Trophoblast cell (in vitro differentiated cells and primary cell): ENCODE results near the gene SLC28A3.
"Not testable (repeated sequence)": the region's sequence is repeated elsewhere in the genome, so short reads cannot be mapped to it uniquely, and the experiment has no call there.

ENCODE experiments used
- DNase-seq, 2 donors: peaks; one replicate each; pipeline ENCODE4 v3.0.0-alpha.2; 2016
- H2AFZ ChIP-seq: 2 replicates; pipeline ENCODE4 v1.6.1; 2013; ENCODE audit warnings: low read length, moderate library complexity, mild to moderate bottlenecking; ENCODE audit not compliant: insufficient read depth, poor library complexity
- H2AK5ac ChIP-seq: 2 replicates; pipeline ENCODE4 v1.6.1; 2013; ENCODE audit warnings: mild to moderate bottlenecking, low read length
- H2BK120ac ChIP-seq: 2 replicates; pipeline ENCODE4 v1.6.1; 2013; ENCODE audit warnings: low read length, mild to moderate bottlenecking, moderate library complexity; ENCODE audit not compliant: insufficient read depth, poor library complexity
- H2BK12ac ChIP-seq: 2 replicates; pipeline ENCODE4 v1.6.1; 2013; ENCODE audit warnings: mild to moderate bottlenecking, low read length, moderate library complexity
- H2BK5ac ChIP-seq: 2 replicates; pipeline ENCODE4 v1.6.1; 2013; ENCODE audit warnings: low read length, low read depth, moderate library complexity, mild to moderate bottlenecking; ENCODE audit not compliant: poor library complexity
- H3K14ac ChIP-seq: 2 replicates; pipeline ENCODE4 v1.6.1; 2013; ENCODE audit warnings: mild to moderate bottlenecking, low read length
- H3K18ac ChIP-seq: 2 replicates; pipeline ENCODE4 v1.6.1; 2013; ENCODE audit warnings: mild to moderate bottlenecking, low read length
- H3K23ac ChIP-seq: 2 replicates; pipeline ENCODE4 v1.6.1; 2013; ENCODE audit warnings: low read length
- H3K27ac ChIP-seq: 2 replicates; pipeline ENCODE4 v1.5.1; 2013; ENCODE audit warnings: low read depth, mild to moderate bottlenecking, inconsistent platforms, low read length, moderate library complexity
- H3K27me3 ChIP-seq: 2 replicates; pipeline ENCODE4 v1.6.1; 2013; ENCODE audit warnings: inconsistent platforms, mild to moderate bottlenecking, low read length, moderate library complexity; ENCODE audit not compliant: insufficient read depth
- H3K36me3 ChIP-seq, 2 experiments: 1 replicate in 1 of 2; 2 replicates in 1 of 2; pipeline ENCODE4 v1.6.1; 2013; ENCODE audit warnings: low read length in 2 of 2, mild to moderate bottlenecking in 2 of 2, moderate library complexity in 1 of 2; ENCODE audit not compliant: insufficient read depth in 2 of 2, control insufficient read depth in 1 of 2
- H3K4ac ChIP-seq: 2 replicates; pipeline ENCODE4 v1.6.1; 2013; ENCODE audit warnings: low read depth, mild to moderate bottlenecking, low read length, moderate library complexity
- H3K4me1 ChIP-seq, 2 experiments: 1 replicate in 1 of 2; 2 replicates in 1 of 2; pipeline ENCODE4 v1.6.1; 2013; ENCODE audit warnings: low read length in 2 of 2, mild to moderate bottlenecking in 2 of 2, moderate library complexity in 1 of 2; ENCODE audit not compliant: insufficient read depth in 2 of 2, control insufficient read depth in 1 of 2
- H3K4me2 ChIP-seq: 2 replicates; pipeline ENCODE4 v1.6.1; 2013; ENCODE audit warnings: inconsistent platforms, mild to moderate bottlenecking, low read length, moderate library complexity
- H3K4me3 ChIP-seq: 2 replicates; pipeline ENCODE4 v1.5.1; 2013; ENCODE audit warnings: mild to moderate bottlenecking, low read depth, low read length, inconsistent platforms
- H3K79me1 ChIP-seq: one replicate; pipeline ENCODE4 v1.6.1; 2013; ENCODE audit warnings: low read length
- H3K79me2 ChIP-seq: 2 replicates; pipeline ENCODE4 v1.6.1; 2013; ENCODE audit warnings: low read length, mild to moderate bottlenecking; ENCODE audit not compliant: control insufficient read depth, insufficient read depth, poor library complexity
- H3K9ac ChIP-seq: 2 replicates; pipeline ENCODE4 v1.6.1; 2013; ENCODE audit warnings: mild to moderate bottlenecking, low read length
- H3K9me3 ChIP-seq: 2 replicates; pipeline ENCODE4 v1.6.1; 2013; ENCODE audit warnings: low read depth, mild to moderate bottlenecking, control low read depth, inconsistent platforms, low read length; ENCODE audit not compliant: insufficient read depth
- H4K12ac ChIP-seq: 2 replicates; pipeline ENCODE4 v1.6.1; 2013; ENCODE audit warnings: low read depth, mild to moderate bottlenecking, low read length, moderate library complexity
- H4K8ac ChIP-seq: 2 replicates; pipeline ENCODE4 v1.6.1; 2013; ENCODE audit warnings: low read depth, mild to moderate bottlenecking, low read length, moderate library complexity
- H4K91ac ChIP-seq: one replicate; pipeline ENCODE4 v1.6.1; 2013; ENCODE audit warnings: low read depth, mild to moderate bottlenecking, low read length, moderate library complexity
- WGBS: extraction: QIAGEN DNeasy Blood & Tissue Kit; methylation state at CpG from one replicate; pipeline ENCODE4 v1.1.7; 2013; ENCODE audit warnings: missing lambda C conversion rate; ENCODE audit not compliant: insufficient read length, insufficient coverage; ENCODE audit errors: extremely low coverage; 5-methylcytosine and 5-hydroxymethylcytosine counted together

SLC28A3 gene

DNA sequence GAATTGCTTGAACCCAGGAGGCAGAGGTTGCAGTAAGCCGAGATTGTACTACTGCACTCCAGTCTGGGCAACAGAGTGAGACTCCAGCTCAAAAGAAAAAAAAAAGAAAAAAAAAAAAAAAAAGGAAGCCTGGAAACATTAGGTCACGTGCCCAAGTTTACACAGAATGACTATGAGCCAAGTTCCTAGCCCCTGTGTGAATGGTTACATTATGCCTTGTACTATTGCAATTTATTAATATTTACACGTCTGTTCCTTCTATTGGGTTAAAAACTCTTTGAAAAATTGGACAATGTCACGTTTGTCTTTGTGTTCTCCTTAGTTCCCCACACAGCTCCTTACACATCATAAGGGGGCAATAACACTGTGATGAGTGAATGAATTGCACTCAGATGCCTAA lies 33.5 kb upstream of the SLC28A3 start:
- DNase-seq, result no peak
- Histone ChIP-seq H2BK12ac (no peak overlapping the region), H3K27ac (no peak overlapping the region), H3K79me1 (no peaks in the 10 kb centered on the region), H4K91ac (no peak overlapping the region), H4K12ac (no peak overlapping the region), H3K36me3 (no peaks in the 10 kb centered on the region), H3K4me3 (no peak overlapping the region), H3K4me1 (peaks cover 2 to 3% of the 10 kb centered on the region in 2 experiments), H3K4ac (no peak overlapping the region), H3K4me2 (no peak overlapping the region), H3K27me3 (no peaks in the 10 kb centered on the region), H2AK5ac (no peak overlapping the region), H3K79me2 (no peaks in the 10 kb centered on the region), H3K23ac (no peak overlapping the region), H3K18ac (no peak overlapping the region), H2BK5ac (no peak overlapping the region), H2BK120ac (no peak overlapping the region), H4K8ac (no peak overlapping the region), H3K14ac (no peak overlapping the region), H3K9ac (no peak overlapping the region), H2AFZ (no peak overlapping the region), H3K9me3 (no peaks in the 10 kb centered on the region)
- WGBS, result no CpG with 5 or more reads among the region's 4 CpGs

- WGBS, result no CpG with 5 or more reads among the region's 2 CpGs
- Histone ChIP-seq H2BK120ac (no peak overlapping the region), H4K12ac (no peak overlapping the region), H3K23ac (no peak overlapping the region), H3K9me3 (no peaks in the 10 kb centered on the region), H3K4ac (no peak overlapping the region), H4K8ac (no peak overlapping the region), H3K79me2 (peaks cover 3% of the 10 kb centered on the region), H4K91ac (no peak overlapping the region), H3K27me3 (no peaks in the 10 kb centered on the region), H3K4me1 (peaks cover 2 to 4% of the 10 kb centered on the region in 2 experiments), H2AFZ (no peak overlapping the region), H3K79me1 (peaks cover 3% of the 10 kb centered on the region), H3K36me3 (no peaks in the 10 kb centered on the region), H2BK5ac (no peak overlapping the region), H3K9ac (no peak overlapping the region), H3K4me3 (no peak overlapping the region), H3K27ac (no peak overlapping the region), H3K4me2 (no peak overlapping the region), H3K18ac (no peak overlapping the region), H2AK5ac (no peak overlapping the region), H2BK12ac (no peak overlapping the region), H3K14ac (no peak overlapping the region)
- peak in 1 of 2 donors; percentile 30 for DNase-seq
These were observed 31.2 kb upstream of the SLC28A3 start for GRCh38 chr9:84371737-84372136.

- Histone ChIP-seq H3K9ac (no peak overlapping the region), H2BK120ac (no peak overlapping the region), H2AK5ac (peak overlapping the region; percentile 15), H3K4me1 (peaks cover 0 to 1% of the 10 kb centered on the region in 2 experiments), H2BK5ac (no peak overlapping the region), H3K23ac (no peak overlapping the region), H3K14ac (peak overlapping the region; percentile 57), H4K91ac (peak overlapping the region; percentile 77), H3K79me2 (peaks cover 3% of the 10 kb centered on the region), H3K9me3 (no peaks in the 10 kb centered on the region), H2BK12ac (peak overlapping the region; percentile 24), H4K12ac (no peak overlapping the region), H3K18ac (peak overlapping the region; percentile 14), H3K79me1 (peaks cover 3% of the 10 kb centered on the region), H3K4ac (no peak overlapping the region), H2AFZ (peak overlapping the region; percentile 27), H4K8ac (no peak overlapping the region), H3K27ac (no peak overlapping the region), H3K36me3 (no peaks in the 10 kb centered on the region), H3K27me3 (no peaks in the 10 kb centered on the region), H3K4me2 (no peak overlapping the region), H3K4me3 (no peak overlapping the region)
- no CpG with 5 or more reads among the region's 3 CpGs for WGBS
- no peak for DNase-seq
These were observed 28.0 kb upstream of the SLC28A3 start for GRCh38 chr9:84368601-84369000.

- not testable (repeated sequence) for H3K36me3 ChIP-seq, H3K27ac ChIP-seq, H3K79me2 ChIP-seq, H4K12ac ChIP-seq, H4K8ac ChIP-seq, H3K14ac ChIP-seq, H2BK5ac ChIP-seq, H2BK12ac ChIP-seq, H3K4me1 ChIP-seq, H3K23ac ChIP-seq, H3K9me3 ChIP-seq, H2AK5ac ChIP-seq, H3K79me1 ChIP-seq, H2BK120ac ChIP-seq, H2AFZ ChIP-seq, H4K91ac ChIP-seq, H3K9ac ChIP-seq, H3K4me3 ChIP-seq, H3K4ac ChIP-seq, H3K4me2 ChIP-seq, H3K18ac ChIP-seq, H3K27me3 ChIP-seq
- no CpG with 5 or more reads among the region's 10 CpGs for WGBS
- DNase-seq, result peak; percentile 77 to 81
These were observed 27.2 kb upstream of the SLC28A3 start for GRCh38 chr9:84367726-84368125.
